RKO (cell line): Measurements from ENCODE around the gene NRXN2.
A peak's percentile ranks its signal among the peaks of the same experiment; 100 is the strongest.

Experiments
- DNase-seq: peaks from one replicate; pipeline ENCODE4 v3.0.0-alpha.2; 2016; ENCODE audit warnings: low spot score

The NRXN2 gene

DNA sequence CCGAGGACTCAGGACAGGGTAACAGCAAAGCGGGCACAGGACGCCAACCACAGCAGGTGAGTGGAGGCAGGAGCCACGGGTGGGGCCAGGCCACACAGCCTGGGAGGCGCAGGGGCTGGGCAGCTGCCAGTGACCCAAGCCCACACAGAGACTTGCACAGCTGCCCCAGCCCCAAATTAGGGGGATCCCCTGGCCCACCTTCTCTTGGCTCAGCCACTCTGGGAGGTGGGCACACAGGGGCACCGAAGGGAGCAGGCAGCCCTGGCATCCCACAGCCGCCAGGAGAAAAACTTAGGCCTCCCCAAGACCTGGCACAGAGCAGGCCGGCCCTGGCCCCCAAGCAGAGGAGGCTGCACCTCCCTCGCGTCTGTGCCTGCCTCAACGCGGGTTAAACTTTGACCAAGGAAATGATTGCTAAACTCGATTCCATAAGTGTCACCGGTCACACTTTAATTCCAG, 132.2 kb downstream of the NRXN2 start, which contains the start of gene SLC22A12:
Gene SLC22A12, plus strand, starts transcription at position 458 of the 459 bp plus-strand sequence. CDS start 337 bp downstream, outside the sequence.
- DNase-seq, result no peak

DNA sequence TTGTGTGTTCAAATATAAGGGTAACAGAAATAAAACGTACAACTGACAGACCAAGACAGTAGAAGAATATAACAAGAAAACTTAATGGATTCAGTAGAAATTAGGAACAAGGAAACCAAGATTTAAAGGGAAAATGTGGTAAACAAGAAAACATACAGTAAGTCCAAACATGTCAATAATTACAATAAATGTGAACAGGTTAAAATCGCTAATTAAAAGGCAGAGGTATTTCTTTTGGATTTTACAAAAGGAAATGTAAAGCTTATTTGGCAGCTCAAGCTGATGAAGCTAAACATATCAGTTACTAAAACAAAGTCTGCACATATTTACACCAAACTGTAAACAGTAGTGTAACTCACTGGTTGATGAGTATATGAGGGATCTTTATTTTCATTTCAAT, 134.3 kb downstream of the NRXN2 start:
- no peak for DNase-seq

DNA sequence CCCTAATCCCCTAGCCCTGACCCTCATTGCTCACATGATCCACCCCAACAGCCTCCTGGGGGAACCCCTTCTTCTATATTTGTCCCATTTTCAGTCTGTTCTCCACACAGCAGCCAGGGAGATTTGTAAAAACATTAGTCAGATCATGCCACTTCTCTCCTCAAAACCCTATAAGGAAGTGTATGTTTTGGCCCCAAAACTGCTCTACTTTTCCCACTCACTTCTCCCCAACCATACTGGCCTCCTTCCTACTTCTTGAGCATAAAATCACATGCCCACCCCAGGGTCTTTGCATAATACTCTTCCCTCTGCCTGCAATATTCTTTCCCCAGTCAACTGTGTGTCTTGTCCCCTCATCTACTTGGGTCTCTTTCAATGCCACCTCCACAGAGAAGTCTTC, 136.6 kb downstream of the NRXN2 start:
- no peak for DNase-seq

DNA sequence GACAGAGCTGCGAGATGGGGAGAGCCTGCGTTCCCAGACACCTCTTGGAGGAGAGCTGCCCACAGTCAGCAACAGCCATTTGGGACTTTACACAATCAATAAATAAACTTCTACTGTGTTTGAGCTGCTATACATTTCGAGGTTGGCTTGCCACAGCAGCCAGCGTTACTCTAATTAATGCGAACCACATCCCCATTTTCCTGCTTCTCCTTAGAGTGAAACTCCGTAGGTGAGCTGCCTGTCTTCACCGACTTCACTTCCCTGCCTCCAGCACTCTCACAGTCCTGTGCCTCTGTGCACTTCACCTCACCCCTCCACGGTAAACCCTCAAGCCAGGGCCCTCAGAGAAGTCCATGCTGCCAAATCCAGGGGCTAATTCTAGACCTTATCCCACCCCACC, 137.8 kb downstream of the NRXN2 start:
- DNase-seq, result no peak

DNA sequence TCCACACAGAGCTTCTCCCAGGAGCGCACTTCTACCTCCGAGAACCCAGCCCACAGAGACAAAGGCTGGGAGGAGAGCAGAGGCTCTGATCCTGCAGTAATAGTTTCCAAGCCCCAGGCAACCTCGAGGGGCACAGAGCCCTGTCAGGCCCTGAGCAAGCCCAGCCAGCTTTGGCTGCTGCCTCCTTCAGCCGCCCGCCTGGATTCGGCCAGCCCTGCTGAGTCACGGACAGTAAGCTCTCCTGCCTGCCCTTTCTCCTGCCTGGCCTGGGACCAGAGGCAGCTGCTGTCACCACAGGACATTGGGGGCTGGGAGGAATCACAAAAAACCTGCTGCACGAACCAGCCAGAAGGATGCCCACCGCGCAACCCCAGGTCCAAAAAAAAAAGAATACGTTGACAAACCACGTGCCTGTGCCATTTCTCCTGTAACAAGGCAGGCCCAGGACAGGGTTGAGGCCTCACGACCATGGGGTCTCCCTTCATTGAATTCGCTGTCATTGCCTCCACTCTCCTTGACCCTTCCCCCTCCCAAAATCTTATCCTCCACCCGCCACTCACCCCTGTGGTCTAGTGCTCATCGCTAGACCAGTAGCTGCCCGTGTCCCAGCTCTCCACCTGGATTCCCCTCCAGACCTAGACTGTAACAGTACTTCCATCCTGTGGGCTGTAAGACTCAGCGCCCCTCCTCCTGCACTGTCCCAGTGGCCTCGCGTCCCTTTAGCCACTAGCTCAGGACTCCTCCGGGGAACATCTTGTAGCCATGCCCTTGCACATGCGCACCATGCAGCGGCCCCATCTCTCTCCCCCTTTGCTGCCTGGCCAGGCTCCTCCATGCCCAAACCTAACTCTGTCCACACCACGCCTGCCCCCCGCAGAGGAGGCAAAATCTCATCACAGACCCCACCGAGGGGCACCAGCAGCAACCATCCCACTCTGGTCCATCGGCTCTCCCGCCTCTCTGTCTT, 139.4 kb downstream of the NRXN2 start:
- no peak for DNase-seq

DNA sequence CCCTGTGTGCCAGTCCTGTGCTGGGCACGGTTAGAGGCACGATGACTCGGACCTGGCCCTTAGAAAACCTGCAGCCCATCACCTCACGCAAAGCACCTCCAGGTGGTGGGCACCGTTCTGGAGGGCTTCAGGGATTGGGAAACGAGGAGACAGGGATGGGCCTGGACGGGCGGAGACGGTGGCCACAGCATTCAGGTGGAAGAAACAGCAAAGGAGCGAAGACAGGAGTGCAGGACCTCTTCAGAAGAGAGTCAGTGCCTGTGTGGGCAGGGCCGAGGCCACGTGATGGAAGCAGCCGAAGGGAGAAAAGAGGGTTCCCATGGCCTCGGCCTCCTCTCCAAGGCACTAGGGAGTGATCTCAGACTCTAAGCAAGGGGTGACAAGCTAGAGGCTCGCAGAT, 140.1 kb downstream of the NRXN2 start:
- no peak for DNase-seq

DNA sequence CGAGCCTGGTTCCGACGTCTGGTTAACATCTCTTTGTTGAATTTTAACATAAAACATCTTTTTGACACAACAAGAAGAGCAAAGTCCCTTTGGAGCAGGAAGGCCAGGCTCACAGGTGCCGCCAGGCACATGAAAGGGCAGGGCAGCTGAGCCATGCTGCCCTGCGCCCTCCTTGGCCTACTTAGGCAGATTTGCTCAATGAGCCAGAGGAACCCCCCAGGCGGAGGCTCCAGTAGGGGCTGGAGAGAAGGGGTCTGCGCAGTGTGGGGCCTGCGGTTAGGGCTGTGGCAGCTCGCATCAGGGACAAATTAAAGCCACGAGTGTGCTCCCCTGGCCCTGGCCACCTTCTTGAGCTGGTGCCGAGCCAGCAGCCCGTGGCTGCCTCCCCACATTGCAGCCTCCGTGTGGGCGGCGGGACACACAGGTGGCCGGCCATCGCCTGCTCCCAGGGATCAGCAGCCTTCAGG, 141.9 kb downstream of the NRXN2 start:
- no peak for DNase-seq

DNA sequence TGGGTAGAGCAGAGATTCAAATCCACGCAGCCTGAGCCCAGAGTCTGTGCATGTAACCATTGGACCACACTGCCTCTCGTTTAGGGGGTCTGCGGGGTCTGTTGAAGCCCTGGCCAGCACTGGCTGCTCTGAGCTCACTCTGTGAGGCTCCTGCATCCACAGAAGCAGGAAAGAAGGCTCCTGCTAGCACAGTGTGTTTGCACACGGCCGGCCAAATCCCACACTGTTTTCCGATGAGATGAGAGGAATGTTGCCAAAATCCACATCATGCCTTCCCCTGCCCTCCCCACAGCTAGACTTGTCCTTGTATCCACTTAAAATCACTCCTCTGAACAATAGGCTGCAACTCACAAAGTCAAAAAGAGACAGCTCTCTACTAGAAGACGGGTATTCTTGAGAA, 142.6 kb downstream of the NRXN2 start:
- no peak for DNase-seq

DNA sequence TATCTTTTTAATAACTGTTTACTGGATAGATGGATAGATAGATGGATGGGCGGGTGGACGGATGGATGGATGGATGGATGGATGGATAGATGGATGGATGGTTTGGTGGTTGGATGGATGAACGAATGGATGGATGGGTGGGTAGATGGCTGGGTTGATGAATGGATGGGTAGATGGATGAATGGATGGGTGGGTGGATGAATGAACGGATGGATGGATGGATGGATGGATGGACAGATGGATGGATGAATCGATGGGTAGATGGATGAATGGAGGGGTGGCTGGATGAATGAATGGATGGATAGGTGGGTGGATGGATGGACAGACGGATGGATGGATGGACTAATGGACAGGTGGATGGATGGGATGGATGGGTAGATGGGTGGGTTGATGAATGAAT, 145.8 kb downstream of the NRXN2 start:
- DNase-seq, result no peak

DNA sequence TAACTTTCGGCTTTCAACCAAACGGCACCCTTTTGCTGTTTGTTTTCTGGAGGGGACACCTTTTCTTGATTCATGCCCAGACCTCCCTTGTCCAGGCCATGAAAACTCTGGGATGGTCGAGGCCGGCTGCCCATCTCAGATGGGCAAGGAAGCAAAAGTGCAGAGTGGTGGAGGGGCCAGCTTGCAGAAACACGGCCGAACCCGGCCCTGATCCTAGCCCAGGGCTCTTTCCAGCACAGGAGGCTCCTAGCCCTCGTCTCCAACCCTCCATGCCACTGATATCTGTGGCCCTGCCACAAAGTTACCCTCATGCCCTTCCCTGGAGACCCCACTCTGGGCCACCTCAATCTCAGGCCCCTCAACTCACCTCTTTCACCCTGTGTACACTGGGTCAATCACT, 150.9 kb downstream of the NRXN2 start:
- DNase-seq, result no peak

DNA sequence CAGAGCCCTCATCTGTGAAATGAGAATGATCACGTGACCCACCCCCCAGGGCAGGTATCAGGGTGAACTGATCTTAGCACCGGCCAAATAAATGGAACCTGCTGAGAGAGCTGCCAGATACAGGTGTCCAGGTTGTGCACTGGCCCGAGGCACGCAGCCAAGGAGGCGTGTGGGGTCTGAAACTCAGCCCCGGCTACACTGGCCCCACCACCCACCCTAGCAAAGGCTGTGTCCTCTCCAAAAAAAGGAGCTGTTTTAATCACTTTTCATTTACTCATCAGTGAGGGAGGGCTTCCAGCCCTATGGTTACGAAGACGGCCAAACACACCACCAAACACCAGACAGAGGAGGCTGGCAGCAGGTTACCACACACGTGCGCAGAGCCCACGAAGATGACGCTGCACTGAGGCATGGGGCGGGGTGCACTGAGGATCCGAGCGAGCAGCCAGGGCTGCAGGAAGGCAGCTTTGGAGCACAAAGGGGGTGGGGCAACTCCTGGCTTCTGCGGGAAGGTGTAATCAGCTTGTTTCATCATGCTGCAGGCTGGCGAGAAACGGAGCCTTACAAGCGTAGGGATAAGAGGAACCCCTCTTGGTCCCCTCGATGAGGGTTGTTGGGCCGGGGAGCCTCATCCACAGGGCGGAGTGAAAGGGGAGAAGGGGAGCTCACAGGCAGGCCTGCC, 151.4 kb downstream of the NRXN2 start:
- no peak for DNase-seq

DNA sequence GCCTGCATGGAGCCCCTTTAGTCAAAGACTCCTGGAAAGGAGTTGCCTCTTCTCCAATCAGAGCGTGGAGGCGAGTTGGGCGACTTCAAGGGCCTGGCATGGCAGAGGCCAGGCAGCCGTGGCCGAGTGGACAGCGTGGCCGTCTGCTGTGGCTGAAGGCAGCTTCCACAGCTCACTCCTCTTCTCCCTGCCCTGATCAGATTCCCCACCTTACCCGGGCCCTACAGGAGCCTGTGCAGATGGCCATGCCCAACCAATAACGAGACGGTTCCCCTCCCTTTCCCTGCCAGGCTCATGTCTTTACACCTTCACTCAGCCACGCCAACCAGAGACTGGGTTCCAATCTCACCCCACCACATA, 152.0 kb downstream of the NRXN2 start:
- DNase-seq, result no peak

DNA sequence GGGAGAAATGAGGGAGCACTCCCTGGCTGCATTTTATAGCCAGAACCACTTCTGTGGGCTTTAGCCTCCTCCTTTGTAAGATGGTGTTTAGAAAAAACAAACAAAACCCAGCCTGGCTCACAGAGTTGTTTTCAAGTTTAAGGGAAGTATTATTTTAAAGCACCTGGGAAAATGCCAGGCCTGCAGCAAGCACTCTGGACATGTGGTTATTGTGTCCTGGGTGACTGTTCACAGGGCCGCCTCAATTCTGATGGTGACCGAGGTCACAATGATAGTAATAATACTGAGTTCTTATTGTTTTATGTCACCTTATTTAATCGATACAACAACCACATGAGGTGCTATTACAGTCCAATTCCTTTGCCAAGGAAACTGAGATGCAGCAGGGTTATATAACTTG, 152.7 kb downstream of the NRXN2 start:
- DNase-seq, result no peak

DNA sequence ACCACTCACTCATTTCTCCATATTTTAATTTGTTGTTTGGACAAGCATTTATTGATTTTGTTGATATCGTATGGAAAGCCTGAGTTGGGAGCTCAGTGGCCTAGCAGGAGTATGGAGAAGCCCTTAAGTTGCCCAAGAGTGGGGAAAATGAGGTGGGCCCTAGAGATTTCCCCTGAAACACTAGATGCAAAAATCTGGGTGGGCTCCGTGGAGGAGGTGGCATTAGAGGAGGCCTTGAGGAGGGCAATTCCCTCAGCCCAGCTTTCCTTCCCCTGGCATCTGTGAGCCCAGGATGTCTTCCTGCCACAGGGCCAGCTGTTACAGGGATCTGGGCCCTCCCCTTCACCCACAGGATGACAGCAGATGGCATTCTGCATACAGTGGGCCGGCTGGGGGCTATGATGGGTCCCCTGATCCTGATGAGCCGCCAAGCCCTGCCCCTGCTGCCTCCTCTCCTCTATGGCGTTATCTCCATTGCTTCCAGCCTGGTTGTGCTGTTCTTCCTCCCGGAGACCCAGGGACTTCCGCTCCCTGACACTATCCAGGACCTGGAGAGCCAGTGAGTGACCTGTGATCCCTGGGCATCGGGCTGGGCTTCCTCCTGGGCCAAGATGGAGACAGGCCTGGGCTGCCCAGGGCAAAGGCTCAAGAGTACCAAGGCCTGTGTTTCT, 153.6 kb downstream of the NRXN2 start:
- DNase-seq, result no peak

DNA sequence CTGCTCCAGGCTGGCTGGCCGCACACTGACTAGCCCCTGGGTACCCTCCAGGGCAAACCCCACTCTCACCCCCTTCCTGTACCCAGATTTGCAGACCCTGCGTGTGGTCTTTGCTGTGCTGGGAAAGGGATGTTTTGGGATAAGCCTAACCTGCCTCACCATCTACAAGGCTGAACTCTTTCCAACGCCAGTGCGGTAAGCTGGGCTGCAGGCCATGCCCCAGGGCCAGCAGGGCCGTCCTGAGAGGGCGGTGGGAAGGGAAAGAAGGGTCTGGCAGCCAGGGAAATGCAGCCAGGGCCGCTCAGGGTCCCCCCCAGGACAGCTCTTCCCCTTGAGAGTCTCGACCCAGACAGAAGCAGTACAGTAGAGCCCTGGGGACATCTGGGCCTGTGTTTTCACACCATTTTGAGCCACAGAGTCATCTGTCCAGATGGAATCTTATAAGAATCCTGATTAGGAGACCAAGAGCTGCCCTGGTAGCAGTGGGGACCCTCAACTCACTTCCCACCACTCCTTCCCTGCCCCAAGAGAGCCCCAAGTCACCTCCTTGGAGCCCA, 154.3 kb downstream of the NRXN2 start:
- DNase-seq, result no peak

DNA sequence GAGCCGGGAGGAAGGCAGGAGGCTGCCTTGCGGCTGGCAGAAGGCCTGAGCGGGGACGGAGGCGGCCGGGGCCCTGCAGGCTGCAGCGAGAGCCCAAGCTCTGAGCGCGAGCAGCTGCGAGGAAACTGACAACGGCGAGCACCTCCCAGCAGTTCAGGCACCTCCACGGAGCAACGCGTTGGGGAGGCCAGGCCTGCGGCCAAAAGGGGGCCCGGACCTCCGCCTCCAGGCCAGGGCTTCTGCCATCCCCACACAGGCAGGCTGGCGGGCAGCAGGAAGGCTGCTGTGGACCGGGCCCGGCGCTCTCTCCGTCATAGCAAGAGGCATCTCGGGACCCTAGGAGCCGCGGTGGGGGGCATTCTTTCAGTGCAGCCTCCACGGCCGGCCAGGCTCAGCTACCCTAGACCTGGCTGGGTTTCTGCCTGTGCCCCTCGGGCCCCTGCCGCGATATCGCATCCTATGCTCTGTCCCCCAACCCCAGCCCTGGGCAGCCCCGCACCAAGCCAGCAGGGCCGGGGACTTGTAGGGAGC, 154.9 kb downstream of the NRXN2 start:
- no peak for DNase-seq

DNA sequence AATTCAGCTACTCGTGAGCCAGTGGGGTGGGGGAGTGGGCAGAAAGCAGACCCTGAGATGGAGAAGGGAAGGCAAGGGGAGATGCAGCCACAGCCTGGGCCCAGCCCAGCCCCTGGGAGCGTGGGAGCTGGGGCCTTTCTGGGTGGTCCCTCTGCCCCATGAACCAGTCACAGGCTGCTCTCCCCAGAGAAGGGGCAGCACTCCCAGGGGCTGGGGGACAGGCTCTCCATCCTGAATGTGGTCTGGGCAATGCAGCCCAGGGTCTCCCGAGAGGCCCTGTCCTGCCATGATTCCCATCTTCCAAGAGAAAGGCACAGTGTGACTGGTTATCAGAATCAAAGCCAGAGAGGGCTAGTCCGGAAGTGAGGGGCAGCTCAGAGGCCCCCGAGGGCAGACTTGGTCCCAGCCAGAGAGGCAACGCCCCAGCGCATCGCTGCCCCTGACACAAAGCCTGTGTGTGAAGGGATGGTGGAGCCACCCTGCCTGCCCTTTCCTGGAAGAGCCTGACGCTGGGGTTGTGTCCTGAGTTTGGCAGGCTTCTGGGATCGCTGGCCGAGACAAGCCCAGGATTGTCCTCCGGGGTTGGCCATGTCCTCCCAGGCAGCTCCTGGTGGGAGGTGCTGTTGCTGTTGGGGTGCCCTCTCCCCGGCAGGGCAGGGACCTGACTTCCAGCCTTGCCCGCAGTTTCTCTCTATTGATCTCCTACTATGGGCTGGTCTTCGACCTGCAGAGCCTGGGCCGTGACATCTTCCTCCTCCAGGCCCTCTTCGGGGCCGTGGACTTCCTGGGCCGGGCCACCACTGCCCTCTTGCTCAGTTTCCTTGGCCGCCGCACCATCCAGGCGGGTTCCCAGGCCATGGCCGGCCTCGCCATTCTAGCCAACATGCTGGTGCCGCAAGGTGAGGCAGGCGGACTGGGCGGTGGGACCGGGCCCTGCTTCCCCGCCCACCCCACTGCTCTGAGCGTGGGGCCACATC, 155.8 kb downstream of the NRXN2 start:
- no peak for DNase-seq

DNA sequence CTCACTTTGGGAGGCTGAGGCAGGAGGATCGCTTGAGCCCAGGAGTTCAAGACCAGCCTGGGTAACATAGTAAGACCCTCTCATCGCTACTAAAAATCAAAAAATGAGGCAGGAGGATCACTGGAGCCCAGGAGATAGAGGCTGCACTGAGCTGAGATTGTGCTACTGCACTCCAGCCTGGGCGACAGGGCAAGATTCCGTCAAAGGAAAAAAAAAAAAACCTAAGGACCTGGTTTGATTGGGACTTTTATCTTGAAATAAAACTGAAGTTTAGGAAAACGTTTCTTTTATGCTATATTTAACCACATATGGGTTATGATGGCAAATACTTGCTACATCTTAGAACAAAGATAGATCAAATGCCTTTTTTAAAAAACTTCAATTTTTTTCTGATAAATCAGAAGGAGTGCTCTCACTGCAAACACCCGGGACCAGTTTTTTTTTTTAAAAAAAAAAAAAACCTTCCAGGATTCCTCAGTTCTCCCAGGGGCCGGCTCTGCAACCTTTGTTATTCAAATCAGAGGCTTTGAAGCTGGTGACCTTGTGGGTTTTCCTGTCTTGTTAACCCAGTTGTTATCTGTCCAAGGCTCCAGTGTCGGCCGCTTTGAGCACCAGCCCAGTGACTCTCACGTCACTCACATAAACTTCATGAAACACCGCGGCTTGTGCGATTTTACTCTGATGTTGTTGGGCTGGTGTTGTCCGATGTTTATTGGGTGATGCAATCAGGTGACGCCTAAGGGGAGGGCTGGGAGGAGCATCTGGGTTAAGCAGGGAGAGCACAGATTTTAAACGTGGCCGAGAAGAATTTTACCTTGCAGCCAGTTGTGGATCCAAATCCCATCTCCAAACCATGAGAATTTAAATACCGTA, 156.7 kb downstream of the NRXN2 start:
- peak; percentile 52 for DNase-seq

DNA sequence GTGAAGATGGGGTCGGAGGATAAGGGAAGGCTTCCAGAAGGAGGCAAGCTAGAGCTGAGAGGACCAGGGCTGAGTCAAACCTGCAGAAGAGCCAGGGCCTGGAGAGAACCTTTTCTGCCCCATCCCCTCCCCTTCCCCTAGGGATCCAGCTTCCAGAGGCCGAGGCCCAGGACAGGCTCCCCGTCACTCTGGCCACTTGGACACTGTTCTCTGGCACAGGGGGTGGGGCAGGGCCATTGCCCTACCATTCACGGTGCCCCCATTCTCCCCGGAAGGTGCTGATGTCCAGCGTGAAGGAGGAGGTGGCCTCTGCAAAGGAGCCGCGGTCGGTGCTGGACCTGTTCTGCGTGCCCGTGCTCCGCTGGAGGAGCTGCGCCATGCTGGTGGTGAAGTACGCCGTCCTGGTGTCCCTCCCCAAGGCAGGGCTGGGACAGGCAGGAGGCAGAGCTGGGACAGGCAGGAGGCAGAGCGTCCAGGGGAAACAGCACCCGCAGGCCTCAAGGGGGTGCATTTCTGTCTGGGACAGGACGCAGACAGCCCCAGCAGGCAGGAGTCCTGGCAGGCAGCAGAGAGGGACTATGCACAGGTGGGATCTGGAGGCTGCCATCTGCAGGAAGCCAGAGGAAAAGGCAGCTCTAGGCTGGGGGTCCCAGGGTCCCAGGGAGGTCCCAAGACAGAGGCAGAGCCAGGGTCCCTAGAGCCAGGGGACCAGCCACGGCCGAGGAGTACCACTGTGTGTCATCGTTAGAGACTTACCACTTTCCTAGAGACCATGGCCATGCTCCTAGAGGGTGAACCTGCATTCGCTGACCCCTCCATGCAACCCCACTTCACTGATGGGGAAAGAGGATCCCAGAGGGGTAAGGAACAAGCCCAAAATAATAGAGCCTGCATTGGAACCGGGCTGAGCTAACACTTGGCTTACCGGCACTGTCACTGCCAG, 157.8 kb downstream of the NRXN2 start:
- no peak for DNase-seq
